HEK293T (cell line): Measurements from ENCODE around the gene DDAH1.

ENCODE experiments used
- CTCF ChIA-PET: fragments of 350-600 bp; formaldehyde crosslinking; extraction: SDS; loops from one replicate; lab custom pipeline; 2021; ENCODE audit warnings: antibody characterized with exemption, inconsistent platforms; lab: Yijun Ruan, JAX
- POLR2A ChIA-PET: fragments of 350-600 bp; formaldehyde crosslinking; extraction: SDS; loops from one replicate; lab custom pipeline; 2020; ENCODE audit warnings: antibody characterized with exemption, inconsistent platforms; lab: Yijun Ruan, JAX
- DNase-seq: peaks from one replicate; pipeline ENCODE4 v3.0.0; 2012; ENCODE audit warnings: mixed read lengths; ENCODE audit errors: extremely low spot score
- ARNT ChIP-seq: fragments of 450-650 bp; IDR thresholded peaks from 2 replicates; pipeline ENCODE4 v1.6.1; 2017; ENCODE audit warnings: mild to moderate bottlenecking
- BHLHE40 ChIP-seq: fragments of 450-650 bp; IDR thresholded peaks from 2 replicates; pipeline ENCODE4 v1.6.1; 2016; ENCODE audit warnings: mild to moderate bottlenecking, moderate library complexity, borderline replicate concordance
- CTBP1 ChIP-seq: fragments of 450-650 bp; IDR thresholded peaks from 2 replicates; pipeline ENCODE4 v1.6.1; 2016; ENCODE audit warnings: borderline replicate concordance
- ELF4 ChIP-seq: fragments of 450-650 bp; IDR thresholded peaks from 2 replicates; pipeline ENCODE4 v1.6.1; 2017; ENCODE audit warnings: antibody characterized with exemption
- FOXA1 ChIP-seq: fragments of 450-650 bp; IDR thresholded peaks from 2 replicates; pipeline ENCODE4 v1.6.1; 2016; ENCODE audit warnings: mild to moderate bottlenecking
- FOXK2 ChIP-seq: fragments of 450-650 bp; IDR thresholded peaks from 2 replicates; pipeline ENCODE4 v1.6.1; 2016; ENCODE audit warnings: mild to moderate bottlenecking
- FOXM1 ChIP-seq: fragments of 450-650 bp; IDR thresholded peaks from 2 replicates; pipeline ENCODE4 v1.6.1; 2017; ENCODE audit warnings: mild to moderate bottlenecking, borderline replicate concordance
- HDGF ChIP-seq: fragments of 450-650 bp; IDR thresholded peaks from 2 replicates; pipeline ENCODE4 v1.6.1; 2017; ENCODE audit warnings: antibody characterized with exemption, borderline replicate concordance
- LEF1 ChIP-seq: fragments of 450-650 bp; IDR thresholded peaks from 2 replicates; pipeline ENCODE4 v1.6.1; 2017; ENCODE audit warnings: mild to moderate bottlenecking, borderline replicate concordance
- NFRKB ChIP-seq: fragments of 450-650 bp; IDR thresholded peaks from 2 replicates; pipeline ENCODE4 v1.6.1; 2016; ENCODE audit warnings: mild to moderate bottlenecking, moderate library complexity
- SP1 ChIP-seq: fragments of 450-650 bp; IDR thresholded peaks from 2 replicates; pipeline ENCODE4 v1.6.1; 2017
- SUZ12 ChIP-seq: fragments of 450-650 bp; IDR thresholded peaks from 2 replicates; pipeline ENCODE4 v1.6.1; 2016; ENCODE audit warnings: mild to moderate bottlenecking
- TARDBP ChIP-seq: fragments of 450-650 bp; IDR thresholded peaks from 2 replicates; pipeline ENCODE4 v1.6.1; 2016
- ZNF384 ChIP-seq: fragments of 450-650 bp; IDR thresholded peaks from 2 replicates; pipeline ENCODE4 v1.6.1; 2016
- TF ChIP-seq, protein P1 (sequence below): fragments of 450-650 bp; IDR thresholded peaks from 2 replicates; pipeline ENCODE4 v1.6.1; 2016

DDAH1 gene

DNA sequence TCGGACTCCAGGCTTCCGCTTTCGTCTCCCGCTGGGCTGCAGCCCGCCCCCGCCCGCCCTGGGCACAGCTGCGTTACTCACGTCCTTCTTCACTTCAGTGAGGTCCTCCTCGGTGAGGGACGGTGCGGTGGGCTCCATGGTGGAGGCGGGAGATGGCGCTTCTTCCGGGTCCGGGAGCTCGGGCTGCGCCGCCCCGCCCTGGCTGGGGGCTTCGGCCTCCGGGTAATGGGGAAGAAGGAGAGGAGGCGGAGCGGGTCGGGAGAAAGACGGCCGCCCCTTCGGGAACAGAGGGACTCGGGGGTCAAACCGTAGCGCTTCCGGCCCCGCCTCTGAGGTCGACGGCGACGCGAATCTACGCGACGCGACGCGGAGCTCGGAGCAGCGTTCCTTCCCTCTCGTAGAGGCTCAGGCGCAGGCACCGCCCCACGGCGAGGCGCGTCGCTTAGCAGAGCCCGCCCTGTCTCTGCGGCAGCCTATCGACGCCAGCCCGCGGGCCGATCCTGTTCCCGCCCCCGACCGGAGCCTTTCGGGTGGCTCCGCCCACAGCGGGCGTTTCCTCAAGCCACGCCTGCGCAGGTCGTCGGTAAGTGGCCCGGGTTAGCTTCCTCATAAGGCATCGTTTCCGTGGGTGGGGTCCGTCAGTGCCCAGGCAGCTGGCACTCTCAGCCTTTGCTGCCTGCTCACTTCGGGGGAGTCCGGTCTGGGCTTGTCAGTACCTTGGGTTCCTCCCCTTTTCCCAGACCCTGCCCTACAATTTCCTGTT, 188.6 kb downstream of the DDAH1 start, which contains the start of gene BCL10:
TSS of gene BCL10 (minus strand) at position 418 of the 763 bp plus-strand sequence. CDS start at position 138, 280 bp downstream.
- ChIA-PET CTCF (interaction anchor here (0.7 to 2.9 kb wide), 5 partner anchors 17 to 332 kb away, joined by 3 to 20 read pairs (median 5); partner anchors contain the start of gene C1orf52), POLR2A (interaction anchor here (0.6 to 3.0 kb wide), 13 partner anchors 8 to 583 kb away, joined by 3 to 26 read pairs (median 4); partner anchors contain the start of genes C1orf52, CCN1, MCOLN3 and ZNHIT6)
- TF ChIP-seq TARDBP (no peak), ELF4 (peak; percentile 86), FOXA1 (no peak)
- DNase-seq = peak; percentile 99

DNA sequence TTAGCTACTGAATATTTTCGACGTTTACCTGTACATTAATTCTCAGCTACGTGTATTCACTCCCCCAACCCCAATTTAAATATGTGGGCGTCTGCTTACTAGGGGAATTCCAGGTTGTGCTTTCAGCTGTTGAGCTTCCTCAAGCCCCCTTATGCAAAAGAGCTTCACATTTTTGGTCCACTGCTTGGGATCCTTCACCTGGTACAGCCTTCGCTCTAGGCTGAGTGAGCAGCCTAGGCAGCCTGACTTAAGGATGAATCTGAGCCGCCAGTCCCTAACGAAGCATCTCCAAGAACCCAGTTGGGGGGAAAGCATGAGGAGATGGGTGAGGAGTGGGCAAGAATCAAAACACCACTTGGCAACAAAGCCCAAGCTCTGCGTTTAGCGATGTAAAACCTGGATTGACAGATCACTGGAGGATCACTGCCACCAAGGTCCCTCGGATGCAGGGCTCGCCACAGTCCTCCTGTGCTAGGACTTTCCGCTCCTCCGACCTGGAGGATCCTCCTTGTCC, 189.2 kb downstream of the DDAH1 start:
- TF ChIP-seq NFRKB = no peak
- TF ChIP-seq, protein P1, sequence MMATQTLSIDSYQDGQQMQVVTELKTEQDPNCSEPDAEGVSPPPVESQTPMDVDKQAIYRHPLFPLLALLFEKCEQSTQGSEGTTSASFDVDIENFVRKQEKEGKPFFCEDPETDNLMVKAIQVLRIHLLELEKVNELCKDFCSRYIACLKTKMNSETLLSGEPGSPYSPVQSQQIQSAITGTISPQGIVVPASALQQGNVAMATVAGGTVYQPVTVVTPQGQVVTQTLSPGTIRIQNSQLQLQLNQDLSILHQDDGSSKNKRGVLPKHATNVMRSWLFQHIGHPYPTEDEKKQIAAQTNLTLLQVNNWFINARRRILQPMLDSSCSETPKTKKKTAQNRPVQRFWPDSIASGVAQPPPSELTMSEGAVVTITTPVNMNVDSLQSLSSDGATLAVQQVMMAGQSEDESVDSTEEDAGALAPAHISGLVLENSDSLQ = 0 out of 2 replicates have a peak, but pooled peaks have one; percentile 18
- CTCF ChIA-PET = interaction anchor here (0.7 to 2.9 kb wide), 3 partner anchors 16 to 32 kb away, joined by 3 to 20 read pairs (median 6); partner anchors contain the start of gene C1orf52
- POLR2A ChIA-PET = interaction anchor here (1.0 to 3.0 kb wide), 9 partner anchors 9 to 432 kb away, joined by 3 to 26 read pairs (median 9); partner anchors contain the start of genes C1orf52, CCN1, MCOLN3 and ZNHIT6
- DNase-seq = no peak

DNA sequence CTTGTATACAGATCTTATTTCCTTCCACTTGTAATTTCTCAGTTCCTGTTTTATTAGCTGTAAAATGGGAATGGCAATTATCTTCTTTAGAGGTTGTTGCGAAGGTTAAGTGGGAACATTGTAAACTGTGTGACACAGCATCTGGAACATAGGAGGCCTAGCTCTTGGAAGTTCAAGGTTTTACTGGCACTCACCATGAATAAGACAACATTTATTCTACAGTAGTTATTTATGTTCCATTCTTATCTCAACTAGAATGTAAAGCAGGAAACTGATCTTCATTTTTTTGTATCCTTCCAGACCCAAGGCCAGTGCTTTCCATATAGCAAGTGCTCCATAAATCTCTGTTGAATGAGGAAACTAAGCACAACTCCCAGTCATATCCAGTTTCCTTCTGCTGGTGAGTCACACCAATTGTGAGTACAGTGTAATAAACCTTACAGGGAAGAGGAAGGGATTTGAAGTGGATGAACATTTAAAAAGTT, 189.9 kb downstream of the DDAH1 start:
- ChIA-PET CTCF (interaction anchor here (1.6 to 2.9 kb wide), 2 partner anchors 15 to 20 kb away, joined by 6 to 20 read pairs; partner anchors contain the start of gene C1orf52), POLR2A (interaction anchor here (1.0 to 2.7 kb wide), 6 partner anchors 15 to 433 kb away, joined by 3 to 26 read pairs (median 6); partner anchors contain the start of genes C1orf52, CCN1, MCOLN3 and ZNHIT6)
- TF ChIP-seq CTBP1 = peak; percentile 92
- no peak for TF ChIP-seq ARNT
- TF ChIP-seq, protein P1 = peak; percentile 91
- TF ChIP-seq HDGF = no peak
- DNase-seq = peak; percentile 67

DNA sequence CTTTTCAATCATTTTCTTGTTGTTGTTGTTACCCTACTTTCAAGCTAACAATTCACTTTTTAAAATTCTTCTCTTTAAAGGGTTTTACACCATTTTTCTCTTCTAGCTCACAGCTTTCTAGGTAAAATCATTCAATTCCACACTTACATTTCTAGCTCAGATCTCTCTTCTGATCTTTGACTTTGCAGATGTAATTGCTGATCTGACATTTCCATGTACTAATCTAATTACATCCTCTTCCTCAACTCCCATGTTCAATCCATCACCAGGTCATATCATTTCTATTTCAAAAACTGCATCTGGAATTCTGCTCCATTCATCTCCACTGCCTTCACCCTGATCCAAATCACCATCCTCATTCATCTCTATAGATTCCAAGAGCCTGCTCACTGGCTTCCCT, 191.6 kb downstream of the DDAH1 start:
- ChIA-PET CTCF (interaction anchor here (3.9 kb wide), 1 partner anchor 14 kb away, joined by 20 read pairs; the partner anchor contains the start of gene C1orf52), POLR2A (no interaction called here)
- no peak for DNase-seq
- TF ChIP-seq ZNF384 (no peak), TARDBP (no peak), NFRKB (no peak), ARNT (no peak), FOXM1 (no peak), HDGF (no peak), SUZ12 (no peak), CTBP1 (no peak), FOXK2 (no peak), SP1 (no peak), FOXA1 (no peak), BHLHE40 (no peak), LEF1 (no peak), ELF4 (no peak)
- TF ChIP-seq, protein P1 = no peak

DNA sequence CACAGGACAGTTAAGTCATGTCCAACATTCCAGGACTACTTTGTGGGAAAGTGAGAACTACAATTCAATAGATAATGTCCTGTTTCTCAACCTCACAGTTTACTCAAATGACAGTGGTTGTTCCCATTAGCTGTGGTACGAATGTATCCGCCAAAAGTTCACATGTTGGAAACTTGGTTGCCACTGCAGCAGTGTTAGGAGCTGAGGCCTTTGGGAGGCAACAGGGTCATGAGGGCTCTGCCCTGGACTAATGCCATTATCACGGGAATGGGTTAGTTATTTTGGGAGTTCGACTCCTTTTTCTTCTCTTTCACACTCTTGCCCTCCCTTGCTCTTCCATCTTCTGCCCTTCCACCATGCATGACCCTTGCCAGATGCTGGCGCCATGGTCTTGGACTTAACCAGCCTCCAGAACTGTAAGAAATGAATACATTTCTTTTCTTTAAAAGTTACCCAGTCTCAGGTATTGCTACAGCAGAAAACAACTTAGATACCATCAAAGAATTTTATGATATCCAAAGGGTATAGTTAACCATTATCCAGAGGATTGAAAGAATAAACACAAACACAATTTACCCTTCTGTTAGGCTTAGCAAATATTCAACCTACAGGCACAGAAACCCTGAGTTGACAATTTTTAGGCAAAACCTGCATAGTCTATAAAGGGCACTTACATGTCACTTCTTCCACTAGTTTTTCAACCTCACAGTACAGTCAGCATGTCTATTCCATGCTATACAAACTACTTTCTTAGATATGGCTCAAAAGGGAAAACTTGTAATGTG, 196.0 kb downstream of the DDAH1 start:
- ChIA-PET CTCF (interaction anchor here (1.0 to 1.2 kb wide), 2 partner anchors 9 to 10 kb away, joined by 3 read pairs; partner anchors contain the start of gene C1orf52), POLR2A (no interaction called here)

More for the DNA sequence above, 196.0 kb downstream of the DDAH1 start:
- TF ChIP-seq ZNF384 = no peak
- no peak for TF ChIP-seq BHLHE40
- TF ChIP-seq TARDBP = no peak
- TF ChIP-seq FOXK2 = no peak
- no peak for DNase-seq
